Raji (cell line): ENCODE data around the gene IL2RG.

ENCODE experiments used
- POLR2A ChIP-seq: IDR thresholded peaks from 2 replicates; pipeline ENCODE4 v1.6.1; 2011; ENCODE audit warnings: low read depth, low read length, control low read depth; ENCODE audit not compliant: insufficient read depth

Gene IL2RG

DNA sequence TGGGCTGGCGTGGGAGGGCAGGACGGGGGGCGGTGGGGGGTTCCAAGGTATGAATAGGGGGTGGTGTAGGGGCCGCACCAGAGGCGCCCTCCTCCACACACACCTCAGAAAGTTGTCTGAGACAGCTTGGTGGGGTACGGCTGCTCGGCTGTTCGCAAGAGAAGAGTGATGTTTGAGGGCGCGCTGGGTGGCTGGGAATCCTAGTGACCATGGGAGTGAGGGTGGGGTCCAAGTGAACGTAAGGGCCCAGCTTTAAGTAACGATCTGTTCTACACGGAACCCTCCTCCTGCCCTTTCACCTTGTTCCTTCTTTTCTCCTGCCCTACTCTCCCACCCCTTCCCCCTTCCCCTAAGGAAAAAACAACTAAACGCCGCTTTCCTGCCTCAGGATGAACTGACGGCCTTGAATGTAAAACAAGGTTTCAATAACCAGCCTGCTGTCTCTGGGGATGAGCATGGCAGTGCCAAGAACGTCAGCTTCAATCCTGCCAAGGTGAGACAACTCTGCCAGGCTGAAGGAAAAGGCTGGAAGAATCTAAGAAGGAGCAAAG, 7.7 kb upstream of the IL2RG start:
- no peak for TF ChIP-seq POLR2A

DNA sequence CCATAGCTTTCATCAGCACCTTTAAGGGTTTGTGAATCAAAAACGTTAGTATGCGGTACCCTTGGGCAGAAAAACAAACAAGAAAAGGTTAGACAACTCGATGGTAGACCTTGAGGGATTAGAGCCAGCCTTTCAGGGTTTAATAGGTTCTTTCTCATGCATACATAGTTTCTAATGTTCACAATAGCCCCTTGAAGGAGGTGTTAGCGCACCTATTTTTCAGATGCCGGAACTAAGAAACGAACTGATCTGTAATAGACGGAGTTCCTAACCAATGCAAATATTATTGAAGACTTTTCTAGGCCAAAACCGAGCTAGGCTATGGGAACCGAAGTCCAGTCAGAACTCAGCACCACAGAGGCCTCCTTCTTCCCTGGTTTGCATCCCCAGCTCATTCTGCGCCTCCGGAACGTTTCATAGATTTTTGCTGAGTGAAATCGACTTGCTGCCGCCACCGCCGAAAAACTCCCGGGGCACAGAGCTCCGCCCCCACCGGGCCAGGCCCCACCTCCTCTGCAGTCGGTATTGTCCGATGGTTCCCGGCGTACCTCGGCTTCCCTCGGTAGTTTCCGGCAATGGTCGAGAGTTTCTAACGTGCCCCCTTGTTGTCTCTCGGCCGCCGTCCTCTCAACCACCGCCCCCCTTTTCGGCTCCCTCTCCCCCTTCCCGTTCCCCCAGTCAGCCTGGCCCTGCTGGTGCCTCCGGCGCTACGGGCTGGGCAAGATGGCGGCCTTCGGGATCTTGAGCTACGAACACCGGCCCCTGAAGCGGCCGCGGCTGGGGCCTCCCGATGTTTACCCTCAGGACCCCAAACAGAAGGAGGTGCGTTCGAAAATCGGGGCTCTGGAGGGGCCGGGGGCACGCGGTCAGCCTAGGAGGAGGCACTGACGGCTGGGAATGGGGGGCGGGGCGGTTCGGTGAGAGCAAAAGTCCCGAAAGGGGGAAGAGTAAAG, 6.9 kb upstream of the IL2RG start, which contains the start of gene MED12:
Gene MED12, plus strand, starts transcription at position 565 of the 953 bp plus-strand sequence. Its CDS starts 159 bp downstream, at position 724.
- TF ChIP-seq POLR2A, result peak; percentile 57

DNA sequence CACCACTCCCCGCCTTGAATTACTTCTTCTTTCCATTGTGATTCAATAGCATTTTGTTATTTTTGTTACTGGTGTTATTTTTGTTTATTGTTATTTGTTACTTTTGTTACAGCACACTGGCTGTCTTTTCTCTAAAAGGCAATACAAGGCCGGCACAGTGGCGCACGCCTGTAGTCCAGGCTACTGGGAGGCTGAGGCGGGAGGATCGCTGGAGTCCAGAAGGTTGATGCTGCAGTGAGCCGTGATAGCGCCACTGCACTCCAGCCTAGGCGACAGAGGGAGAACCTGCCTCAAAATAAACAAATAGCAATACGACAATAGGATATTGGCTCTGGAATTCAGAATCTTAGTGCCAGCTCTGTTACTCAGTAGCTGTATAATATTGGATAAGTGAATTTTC, 6.0 kb upstream of the IL2RG start:
- TF ChIP-seq POLR2A, result no peak

DNA sequence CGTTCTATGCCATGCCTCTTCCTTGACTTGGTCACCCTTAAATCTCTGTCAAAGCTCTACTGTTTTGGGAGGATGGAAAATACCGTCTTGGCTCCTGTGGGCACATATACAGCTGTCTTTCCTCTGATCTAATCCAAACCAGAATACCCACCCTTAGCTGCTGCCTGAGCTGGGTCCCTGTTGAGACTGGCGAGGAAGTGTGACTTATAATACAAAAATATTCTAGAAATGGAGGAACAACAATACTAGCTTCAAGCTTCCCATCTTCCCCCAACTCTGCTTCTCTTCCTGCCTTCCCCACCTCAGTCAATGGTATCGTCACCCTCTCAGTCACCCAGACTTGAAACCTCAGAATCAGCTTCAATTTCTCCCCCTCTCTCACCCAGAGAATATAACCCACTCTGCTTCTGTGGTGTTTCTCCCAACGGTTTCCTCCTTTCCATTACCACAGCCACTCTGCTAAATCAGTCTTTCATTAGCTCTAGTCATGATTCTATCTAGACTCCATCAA, 599 bp upstream of the IL2RG start:
- no peak for TF ChIP-seq POLR2A

DNA sequence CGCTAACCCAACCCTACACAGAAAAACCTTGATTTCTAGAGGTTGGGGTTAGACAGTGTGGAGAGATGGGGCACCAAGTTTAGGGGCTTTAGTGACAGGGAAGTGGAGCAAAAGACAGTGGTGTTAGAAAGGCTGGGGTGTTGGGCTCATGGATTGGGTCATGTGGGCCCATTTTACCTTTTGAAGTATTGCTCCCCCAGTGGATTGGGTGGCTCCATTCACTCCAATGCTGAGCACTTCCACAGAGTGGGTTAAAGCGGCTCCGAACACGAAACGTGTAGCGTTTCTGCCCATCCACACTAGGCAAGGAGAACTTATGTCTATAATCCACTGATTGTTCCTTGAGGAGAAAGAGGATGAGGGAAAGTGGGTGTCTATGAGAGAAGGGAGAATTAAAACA, 2.3 kb downstream of the IL2RG start:
- TF ChIP-seq POLR2A, result no peak

DNA sequence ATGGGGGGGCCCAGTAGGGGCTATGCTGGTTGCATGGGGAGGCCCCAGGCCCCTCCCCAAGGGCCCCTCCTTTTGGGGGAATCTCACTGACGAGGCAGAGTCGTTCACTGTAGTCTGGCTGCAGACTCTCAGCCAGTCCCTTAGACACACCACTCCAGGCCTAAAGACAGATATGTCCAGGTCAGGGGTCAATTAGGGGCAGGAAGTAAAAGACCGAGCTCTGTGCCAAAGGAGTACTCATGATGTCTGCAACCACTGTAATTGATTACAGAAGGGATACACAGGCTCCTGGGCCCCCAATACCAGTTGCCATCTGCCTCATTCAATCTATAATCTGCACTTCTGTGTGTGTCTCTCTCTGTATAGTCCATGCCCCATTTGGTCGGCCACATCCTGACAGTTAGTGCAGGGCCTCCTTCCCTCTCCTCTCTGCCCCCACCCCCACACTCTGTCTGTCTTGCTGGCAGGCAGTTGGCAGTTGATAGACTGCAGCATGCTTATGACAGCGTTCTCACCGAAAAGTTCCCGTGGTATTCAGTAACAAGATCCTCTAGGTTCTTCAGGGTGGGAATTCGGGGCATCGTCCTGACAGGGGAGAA, 3.5 kb downstream of the IL2RG start:
- no peak for TF ChIP-seq POLR2A

DNA sequence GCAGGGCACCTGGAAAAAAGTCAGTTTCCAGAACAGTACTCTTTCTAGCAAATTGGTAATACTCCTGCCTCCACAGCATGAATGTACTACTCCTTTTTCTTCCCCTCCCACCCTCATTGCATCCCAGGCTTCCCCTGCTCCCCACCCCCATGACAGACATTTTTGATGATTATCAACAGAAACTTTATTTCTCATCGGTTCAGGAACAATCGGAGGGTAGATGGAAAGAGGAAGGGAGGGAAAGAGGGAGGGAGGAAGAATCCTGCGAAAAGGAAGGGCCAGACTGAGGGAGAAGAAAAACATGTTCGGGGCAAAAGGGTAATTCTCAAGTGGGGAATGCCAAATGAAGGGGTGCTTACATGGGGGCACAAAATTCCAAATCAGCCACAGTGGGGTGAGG, 4.1 kb downstream of the IL2RG start:
- no peak for TF ChIP-seq POLR2A

DNA sequence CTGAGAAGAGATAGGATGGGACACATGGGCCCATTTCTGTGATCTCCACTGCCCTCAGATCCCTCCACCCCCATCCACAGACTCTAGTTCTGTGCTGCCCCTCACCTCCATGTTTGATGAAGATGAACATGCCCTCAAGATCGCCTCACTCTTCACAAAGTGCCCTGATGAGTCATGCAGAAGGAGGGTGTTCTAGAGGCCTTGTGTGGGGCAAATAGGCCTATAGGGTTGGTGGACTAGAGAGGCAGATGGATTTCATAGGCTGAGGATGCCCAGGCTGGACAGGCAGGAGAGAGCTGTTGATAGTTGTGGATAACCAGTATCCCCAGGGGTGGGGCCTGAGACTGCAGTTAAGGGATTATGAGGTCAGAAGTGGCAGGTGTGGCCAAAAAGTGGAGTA, 5.0 kb downstream of the IL2RG start, which contains the start of gene CXorf65:
Gene CXorf65, minus strand, starts transcription at position 314 of the 400 bp plus-strand sequence. Its CDS starts 184 bp downstream, at position 130.
- no peak for TF ChIP-seq POLR2A

DNA sequence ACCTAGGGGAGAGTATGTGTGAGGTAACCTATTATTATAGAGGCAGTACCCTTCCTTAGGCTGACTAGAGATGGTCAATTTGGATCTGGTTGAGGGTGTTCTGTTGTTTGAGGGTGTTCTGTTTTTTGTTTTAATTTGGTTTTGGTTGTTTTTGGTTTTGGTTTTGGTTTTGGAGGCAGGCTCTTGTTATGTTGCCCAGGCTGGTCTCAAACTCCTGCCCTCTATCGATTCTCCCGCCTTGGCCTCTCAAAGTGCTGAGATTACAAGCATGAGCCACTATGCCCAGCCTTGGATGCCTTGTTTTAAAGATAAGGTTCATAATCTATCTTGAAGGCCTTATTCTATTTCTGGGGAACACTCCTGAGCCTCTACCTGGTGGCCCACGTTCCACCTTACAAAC, 5.7 kb downstream of the IL2RG start:
- no peak for TF ChIP-seq POLR2A

DNA sequence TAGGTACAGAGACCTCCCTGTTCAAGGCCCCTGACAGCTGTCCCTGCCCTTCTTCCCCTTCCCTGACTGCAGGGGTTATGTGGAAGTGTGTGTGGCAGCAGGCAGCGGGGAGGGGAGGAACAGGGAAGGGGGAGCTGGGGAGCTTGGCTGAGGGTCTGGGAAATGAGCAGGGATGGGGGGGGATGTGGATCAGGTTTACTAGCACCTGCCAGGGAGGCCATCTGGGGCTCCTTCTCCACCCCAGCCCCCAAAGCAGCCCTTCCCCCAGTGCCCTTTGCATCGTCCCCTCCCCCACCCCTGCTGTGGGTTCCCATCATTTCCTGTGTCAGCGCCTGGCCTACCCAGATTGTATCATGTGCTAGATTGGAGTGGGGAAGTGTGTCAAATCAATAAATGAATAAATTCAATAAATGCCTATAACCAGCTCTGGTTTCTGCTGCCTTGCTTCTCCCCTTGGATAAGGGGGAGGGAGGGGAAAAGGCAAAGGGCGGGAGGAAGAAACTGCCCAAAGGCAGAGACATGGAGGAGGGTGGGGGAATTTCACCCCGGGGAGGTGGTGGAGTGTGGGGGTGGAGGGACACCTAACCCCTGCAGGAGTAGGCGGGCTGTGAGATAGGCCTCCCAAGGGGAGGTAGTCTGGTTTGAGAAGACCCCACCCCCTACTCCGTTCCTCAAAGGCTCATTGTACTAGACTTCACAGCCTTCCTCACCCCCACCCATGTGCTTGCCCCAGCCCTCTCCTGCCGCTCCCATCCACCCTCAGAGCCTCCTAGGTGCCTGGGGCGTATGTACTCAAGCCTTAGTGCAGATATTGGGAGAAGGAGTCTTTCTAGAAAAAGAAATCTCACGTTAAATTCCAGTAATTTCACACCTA, 8.0 kb downstream of the IL2RG start:
- TF ChIP-seq POLR2A, result no peak

DNA sequence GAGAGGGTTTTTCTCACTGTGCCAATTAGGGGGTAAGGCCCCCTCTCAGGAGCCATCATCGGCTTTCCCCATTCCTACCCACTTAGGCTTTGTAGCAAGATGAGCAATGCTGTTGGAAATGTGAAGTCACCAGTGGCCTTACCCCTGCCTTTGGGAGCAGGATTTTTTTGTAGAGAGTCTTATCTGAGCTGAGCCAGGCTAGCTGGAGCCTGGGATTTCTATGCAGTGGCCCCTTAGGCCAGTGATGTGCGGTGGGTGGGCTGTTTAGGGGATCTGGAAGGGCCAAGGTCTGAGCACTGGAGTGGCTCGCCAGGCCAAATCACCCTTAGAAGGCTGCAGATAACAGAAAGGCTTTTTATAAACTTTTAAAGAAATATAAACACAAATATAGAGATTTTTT, 9.1 kb downstream of the IL2RG start:
- TF ChIP-seq POLR2A, result no peak

DNA sequence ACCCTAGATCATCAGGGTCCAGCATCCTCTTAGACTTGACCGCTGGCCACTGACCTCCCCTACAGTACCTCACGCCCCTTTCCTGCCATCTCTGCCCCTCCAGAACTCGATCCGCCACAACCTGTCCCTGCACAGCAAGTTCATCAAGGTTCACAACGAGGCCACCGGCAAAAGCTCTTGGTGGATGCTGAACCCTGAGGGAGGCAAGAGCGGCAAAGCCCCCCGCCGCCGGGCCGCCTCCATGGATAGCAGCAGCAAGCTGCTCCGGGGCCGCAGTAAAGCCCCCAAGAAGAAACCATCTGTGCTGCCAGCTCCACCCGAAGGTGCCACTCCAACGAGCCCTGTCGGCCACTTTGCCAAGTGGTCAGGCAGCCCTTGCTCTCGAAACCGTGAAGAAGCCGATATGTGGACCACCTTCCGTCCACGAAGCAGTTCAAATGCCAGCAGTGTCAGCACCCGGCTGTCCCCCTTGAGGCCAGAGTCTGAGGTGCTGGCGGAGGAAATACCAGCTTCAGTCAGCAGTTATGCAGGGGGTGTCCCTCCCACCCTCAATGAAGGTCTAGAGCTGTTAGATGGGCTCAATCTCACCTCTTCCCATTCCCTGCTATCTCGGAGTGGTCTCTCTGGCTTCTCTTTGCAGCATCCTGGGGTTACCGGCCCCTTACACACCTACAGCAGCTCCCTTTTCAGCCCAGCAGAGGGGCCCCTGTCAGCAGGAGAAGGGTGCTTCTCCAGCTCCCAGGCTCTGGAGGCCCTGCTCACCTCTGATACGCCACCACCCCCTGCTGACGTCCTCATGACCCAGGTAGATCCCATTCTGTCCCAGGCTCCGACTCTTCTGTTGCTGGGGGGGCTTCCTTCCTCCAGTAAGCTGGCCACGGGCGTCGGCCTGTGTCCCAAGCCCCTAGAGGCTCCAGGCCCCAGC, 10.5 kb downstream of the IL2RG start:
- TF ChIP-seq POLR2A, result no peak

DNA sequence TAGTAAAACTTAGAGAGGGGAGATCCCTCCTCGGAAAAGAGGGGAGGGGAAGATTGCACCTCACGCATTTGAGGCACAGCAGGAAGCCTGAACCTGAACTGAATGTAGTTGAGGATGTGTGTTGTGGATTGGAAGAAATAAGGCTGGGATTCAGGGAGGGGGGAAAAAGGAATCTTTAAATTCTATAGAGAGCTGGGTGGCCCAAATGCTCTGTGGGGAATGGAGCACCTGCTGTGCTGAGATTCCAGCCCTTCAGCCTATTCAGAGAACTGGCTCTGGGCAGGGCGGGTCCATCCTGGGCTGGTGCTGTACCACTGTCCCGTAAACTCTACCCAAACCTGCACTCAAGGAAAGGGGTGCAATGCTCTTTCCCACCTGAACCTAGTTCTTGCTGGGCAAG, 11.6 kb downstream of the IL2RG start:
- no peak for TF ChIP-seq POLR2A

DNA sequence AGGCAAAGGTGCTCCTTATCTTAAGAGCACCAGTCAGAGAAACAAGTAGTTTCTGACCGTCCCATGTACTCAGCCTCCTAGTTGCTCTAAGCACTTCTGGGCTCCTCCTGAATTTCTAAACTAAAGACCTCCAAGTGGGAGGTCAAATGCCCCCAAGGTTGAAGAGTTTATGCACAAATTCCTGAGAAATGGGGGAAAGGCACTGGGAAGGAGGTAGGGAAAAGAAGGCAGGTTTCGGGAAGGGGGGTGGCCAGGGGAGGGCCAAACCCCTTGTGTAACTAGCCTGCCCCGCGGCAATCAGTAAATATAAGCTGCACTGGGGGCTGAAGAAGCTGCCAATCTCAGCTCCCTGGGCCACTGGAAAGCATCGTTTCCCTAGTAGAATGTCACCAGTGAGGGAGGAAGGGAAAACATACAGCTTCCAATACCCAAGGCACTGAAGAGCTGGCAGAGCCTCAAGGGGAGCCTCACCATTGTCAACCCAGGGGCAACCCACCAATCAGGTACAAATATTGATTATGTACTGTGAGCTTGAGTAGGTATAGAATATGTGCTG, 12.3 kb downstream of the IL2RG start:
- no peak for TF ChIP-seq POLR2A

DNA sequence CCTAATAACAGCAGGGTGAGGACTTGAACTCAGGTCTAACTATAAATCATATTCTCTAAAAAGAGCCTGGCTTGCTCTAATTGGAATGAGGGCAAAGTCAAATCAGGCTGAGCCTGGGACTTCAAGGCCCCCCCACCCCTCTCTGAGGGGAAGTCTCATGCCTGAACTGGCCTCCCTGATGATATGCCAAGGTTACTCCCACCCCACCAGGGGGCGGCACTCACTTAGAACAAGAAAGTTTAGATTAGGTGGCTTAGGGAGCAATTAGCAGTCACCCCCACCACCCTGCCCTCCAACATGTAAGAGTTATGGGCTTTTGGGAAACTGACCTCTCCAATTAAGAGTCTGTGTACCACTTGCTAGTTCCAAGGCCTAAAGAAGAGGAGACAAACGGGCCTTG, 13.1 kb downstream of the IL2RG start:
- no peak for TF ChIP-seq POLR2A
